Measurements from ENCODE around the gene AFAP1. TPM values are rescaled to one million over a fixed set of nuclear protein-coding genes. Genes with fewer than 3 reads are reported as not detected.

AFAP1 gene
- polyA plus RNA-seq, 3 donors: 22.6 to 32.7 (median 25.7) TPM

DNA sequence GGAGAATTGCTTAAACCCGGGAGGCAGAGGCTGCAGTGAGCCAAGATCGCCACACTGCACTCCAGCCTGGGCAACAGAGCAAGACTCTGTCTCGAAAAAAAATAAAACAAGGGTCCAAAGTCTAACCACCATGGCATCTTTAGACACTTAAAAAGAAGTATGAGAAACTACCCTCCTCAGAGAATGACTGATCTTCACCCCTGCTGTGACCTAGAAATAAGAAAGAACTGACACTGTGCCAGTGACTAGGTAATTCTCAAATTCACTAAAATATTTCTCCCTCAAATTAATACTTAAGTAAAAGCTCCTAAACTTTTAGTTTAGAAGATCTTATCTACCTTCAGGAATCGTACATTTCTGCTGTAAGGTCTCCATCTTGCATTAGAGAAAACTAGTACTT, 80.3 kb downstream of the AFAP1 start:
- DNase-seq (ENCODE audit: extremely low read depth in 1 of 11, low read depth in 9 of 11, low spot score in 4 of 11): no peak

- no peak for DNase-seq (ENCODE audit: extremely low read depth in 1 of 11, low read depth in 9 of 11, low spot score in 4 of 11)
These were observed 81.2 kb downstream of the AFAP1 start for GRCh38 chr4:7858498-7858897.

DNA sequence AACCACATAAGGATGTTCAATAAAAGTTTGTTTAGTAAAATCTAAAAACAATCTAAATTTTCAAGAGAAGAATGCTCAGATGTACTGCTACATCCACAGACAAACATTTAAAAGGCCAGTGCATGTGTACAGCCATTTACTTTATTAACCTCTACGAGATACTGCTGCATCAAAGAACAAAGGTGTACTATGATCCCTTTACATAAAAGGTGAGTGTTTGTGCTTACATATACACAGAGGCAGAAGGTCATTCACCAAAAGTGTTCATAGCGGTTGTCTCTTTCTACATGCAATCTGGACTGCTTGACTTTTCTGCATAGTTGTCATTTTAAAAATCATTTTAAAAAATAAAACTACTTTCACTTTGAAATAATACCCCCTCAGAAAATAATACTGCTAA, 81.7 kb downstream of the AFAP1 start:
- no peak for DNase-seq (ENCODE audit: extremely low read depth in 1 of 11, low read depth in 9 of 11, low spot score in 4 of 11)

DNA sequence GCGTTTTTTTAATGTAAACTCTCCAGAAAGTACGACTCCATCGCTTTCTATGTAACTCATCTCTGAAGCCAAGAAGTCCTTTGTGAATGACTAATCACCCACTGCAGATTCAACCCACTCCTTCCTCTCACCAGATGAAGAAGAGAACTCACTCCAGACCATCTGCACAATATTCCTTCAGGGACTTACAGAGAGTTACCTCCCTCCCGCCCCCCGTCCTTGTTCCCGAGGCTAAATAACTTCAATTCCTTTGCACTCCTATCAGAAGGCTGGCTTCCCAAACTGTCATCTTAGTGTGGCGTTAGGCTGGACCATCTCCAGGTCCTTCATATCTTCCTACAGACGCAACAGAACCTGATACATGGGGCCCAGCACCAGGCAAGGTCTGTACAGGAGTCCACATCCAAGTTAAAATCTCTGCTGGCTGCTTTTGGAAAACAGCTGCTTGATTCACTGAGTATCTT, 82.4 kb downstream of the AFAP1 start:
- DNase-seq (ENCODE audit: extremely low read depth in 1 of 11, low read depth in 9 of 11, low spot score in 4 of 11): no peak

DNA sequence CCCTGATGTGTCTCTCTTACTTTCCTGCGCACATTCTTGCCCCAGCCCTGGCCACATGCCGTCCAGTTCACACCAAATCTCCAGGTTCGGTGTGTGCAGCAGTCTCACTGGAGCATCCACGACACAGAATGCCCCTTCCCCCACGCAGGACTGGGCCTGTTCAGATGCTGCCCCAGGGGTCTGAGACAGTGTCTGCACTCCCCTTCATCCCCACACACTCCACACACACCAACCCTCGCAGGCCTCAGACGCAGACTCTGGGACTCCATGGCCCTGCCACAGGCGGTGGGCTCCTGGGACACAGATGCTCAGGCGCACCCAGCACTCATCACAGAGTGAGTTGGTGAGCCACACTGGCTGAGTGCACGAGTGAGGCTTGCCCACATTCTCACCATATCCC, 83.9 kb downstream of the AFAP1 start:
- no peak for DNase-seq (ENCODE audit: extremely low read depth in 1 of 11, low read depth in 9 of 11, low spot score in 4 of 11)

GRCh38 chr4:7854697-7855370, 84.8 kb downstream of the AFAP1 start:
- no peak for DNase-seq (ENCODE audit: extremely low read depth in 1 of 11, low read depth in 9 of 11, low spot score in 4 of 11)

DNA sequence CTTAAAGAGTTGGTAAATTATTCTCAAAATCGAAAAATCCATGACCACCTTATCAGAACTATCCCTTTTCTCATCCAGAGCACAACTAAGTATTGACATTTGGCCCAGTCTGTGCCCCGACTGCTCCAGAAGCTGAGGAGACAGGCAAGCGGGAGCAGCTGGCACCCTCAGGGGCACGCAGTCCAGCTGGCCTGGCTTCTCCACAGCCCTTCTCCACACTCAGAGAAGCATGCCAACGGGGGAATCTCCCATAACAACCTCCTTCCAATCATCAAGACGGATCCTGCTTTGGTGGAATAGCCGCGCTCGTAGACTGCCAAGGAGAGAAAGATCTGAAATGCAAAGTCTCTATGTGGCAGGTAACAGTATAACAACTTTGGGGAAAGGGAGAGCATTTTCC, 85.4 kb downstream of the AFAP1 start:
- DNase-seq (ENCODE audit: extremely low read depth in 1 of 11, low read depth in 9 of 11, low spot score in 4 of 11): no peak

- no peak for DNase-seq (ENCODE audit: extremely low read depth in 1 of 11, low read depth in 9 of 11, low spot score in 4 of 11)
These were observed 86.4 kb downstream of the AFAP1 start for GRCh38 chr4:7853271-7853670.

DNA sequence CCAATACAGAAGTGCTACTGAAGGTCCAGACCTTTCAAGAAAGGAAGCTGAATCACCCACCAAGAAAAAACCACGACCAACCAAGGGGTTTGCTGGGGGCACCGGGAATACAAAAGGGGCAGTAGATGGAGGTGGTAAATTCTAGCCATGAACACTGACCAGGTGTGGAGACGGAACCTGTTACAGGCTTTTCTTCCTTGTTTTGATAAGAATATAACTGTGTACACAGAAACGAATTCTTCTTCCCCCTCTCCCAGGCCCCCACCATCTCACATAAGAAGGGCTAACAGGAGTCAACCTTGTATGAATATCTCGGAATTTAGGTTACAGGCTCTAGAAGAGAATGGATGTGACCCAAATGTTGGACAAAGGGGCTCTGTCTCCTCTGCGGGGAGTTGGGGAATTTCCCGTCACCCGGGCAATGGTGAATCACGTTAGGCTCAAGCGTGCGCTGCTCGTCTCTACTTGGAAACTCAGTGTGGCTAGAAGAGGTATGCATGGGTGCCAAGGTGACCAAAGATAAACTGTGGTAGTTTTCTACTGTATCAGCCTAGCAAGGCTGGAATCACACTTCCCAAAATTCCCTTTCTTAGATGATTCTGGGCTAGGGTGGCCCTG, 87.0 kb downstream of the AFAP1 start:
- no peak for DNase-seq (ENCODE audit: extremely low read depth in 1 of 11, low read depth in 9 of 11, low spot score in 4 of 11)

DNA sequence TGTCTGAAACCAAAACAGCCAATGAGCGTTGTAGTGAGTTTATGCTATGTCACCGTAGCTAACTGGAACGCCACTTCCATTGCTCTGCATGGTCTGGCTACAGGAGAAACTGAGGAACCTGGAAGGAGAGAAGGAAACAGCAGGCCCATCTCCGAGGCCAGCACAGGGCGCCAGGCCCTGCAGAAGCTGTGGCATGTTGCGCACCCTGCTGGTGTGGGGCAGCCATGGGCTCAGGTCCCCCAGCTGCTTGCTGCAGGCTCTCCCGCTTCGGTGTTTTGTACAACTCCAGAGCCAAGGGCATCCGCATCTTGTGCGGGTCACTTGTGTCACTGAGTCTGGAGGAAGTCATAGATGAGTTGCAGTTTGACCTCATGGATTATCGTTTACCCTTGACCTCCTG, 89.2 kb downstream of the AFAP1 start:
- DNase-seq (ENCODE audit: extremely low read depth in 1 of 11, low read depth in 9 of 11, low spot score in 4 of 11): no peak

GRCh38 chr4:7847206-7847605, 92.5 kb downstream of the AFAP1 start:
- no peak for DNase-seq (ENCODE audit: extremely low read depth in 1 of 11, low read depth in 9 of 11, low spot score in 4 of 11)

- DNase-seq (ENCODE audit: extremely low read depth in 1 of 11, low read depth in 9 of 11, low spot score in 4 of 11): no peak
These were observed 94.0 kb downstream of the AFAP1 start for GRCh38 chr4:7845493-7846128.

DNA sequence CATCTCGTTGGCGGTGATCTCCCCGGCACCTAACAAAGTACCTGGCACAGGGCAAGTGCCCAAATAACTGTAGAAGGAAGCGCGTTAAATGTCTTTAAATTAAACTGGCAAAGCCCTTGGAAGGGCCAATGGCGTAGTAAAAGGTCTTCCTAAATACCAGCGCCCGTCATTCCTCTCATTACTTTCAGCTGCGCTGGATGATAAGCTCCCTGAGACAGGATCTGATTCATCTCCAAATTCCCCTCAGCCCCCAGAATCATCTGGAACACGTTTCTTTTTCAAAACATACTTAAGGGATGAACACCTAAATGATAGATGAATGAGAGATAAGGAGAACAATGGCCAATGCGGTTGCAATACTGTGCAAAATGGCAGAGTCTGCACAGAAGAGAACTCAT, 95.1 kb downstream of the AFAP1 start:
- no peak for DNase-seq (ENCODE audit: extremely low read depth in 1 of 11, low read depth in 9 of 11, low spot score in 4 of 11)

GRCh38 chr4:7843831-7844593, 95.6 kb downstream of the AFAP1 start:
- DNase-seq (ENCODE audit: extremely low read depth in 1 of 11, low read depth in 9 of 11, low spot score in 4 of 11): no peak

GRCh38 chr4:7842384-7843279, 97.0 kb downstream of the AFAP1 start:
- peak in 1 of 11 donors; percentile 42 for DNase-seq (ENCODE audit: extremely low read depth in 1 of 11, low read depth in 9 of 11, low spot score in 4 of 11)

- DNase-seq (ENCODE audit: extremely low read depth in 1 of 11, low read depth in 9 of 11, low spot score in 4 of 11): no peak
These were observed 97.8 kb downstream of the AFAP1 start for GRCh38 chr4:7841894-7842293.

- no peak for DNase-seq (ENCODE audit: extremely low read depth in 1 of 11, low read depth in 9 of 11, low spot score in 4 of 11)
These were observed 98.6 kb downstream of the AFAP1 start for GRCh38 chr4:7841071-7841470.

DNA sequence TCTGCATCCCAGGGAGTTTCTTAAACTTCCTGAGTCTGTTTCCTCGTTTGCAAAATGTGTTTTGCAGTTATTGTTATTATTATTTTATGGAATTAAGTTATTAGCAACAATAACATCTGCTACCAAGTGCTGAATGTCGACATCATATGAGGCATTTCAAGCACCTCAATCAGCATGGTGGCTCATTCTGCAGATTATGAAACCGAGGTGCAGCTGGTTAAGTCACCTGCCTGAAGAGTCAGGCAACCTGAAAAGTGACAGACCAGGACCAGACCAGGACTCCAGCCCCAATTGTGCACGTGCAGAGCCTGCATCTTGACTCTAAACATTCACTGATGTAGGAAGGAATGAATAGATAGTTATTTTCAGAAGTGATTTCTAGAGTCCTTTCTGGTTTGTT, 99.8 kb downstream of the AFAP1 start:
- DNase-seq (ENCODE audit: extremely low read depth in 1 of 11, low read depth in 9 of 11, low spot score in 4 of 11): no peak

Data from renal cortex interstitium (tissue), 11 donors.